Measurements from ENCODE around the gene MMP3. TPM values are rescaled to one million over a fixed set of nuclear protein-coding genes. Genes with fewer than 3 reads are reported as not detected.

The MMP3 gene
- total and polyA plus RNA-seq, 4 donors, result 1.1 to 1.4 TPM; not detected in 2

DNA sequence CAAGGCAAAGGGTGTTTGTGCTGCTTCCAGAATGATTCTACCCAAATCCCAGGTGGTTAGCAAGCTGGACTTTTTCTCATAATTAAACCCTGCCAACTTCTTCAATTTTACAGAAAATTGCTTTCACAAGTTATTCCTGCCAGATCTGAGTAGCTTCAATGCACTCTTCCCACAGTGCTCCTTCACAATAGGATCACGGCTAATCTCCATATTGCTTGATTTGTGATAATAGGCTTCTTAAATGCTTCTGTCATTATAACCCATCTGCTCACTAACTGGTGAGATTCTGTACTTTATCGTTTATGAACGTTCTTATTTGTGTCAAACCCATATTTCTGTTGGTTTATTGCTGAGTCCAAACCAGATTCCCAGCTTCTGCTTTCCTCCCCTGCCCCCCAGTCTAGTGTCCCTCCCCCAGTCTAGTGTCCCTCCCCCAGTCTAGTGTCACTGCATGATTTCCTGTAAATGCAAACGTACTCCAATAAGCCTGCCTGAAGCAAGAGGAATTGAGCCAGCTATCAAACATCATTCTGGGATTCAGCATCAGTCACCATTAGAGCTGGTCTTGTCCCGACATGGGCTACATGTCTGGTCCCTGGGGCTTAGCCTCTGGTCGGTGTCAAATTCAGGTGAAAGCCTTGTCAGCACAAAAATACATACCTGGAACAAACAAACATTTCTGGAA, 14.0 kb downstream of the MMP3 start:
- H3K4me3 ChIP-seq (ENCODE audit: low read length in 2 of 2), result no peak overlapping the region
- no peak overlapping the region for H3K27ac ChIP-seq (ENCODE audit: low read depth in 1 of 2, low read length in 2 of 2)
- DNase-seq, result no peak
- no peaks in the 10 kb centered on the region for H3K36me3 ChIP-seq (ENCODE audit: control insufficient read depth in 1 of 2, insufficient read depth in 2 of 2, low read length in 1 of 2)
- no peaks in the 10 kb centered on the region for H3K9me3 ChIP-seq (ENCODE audit: control insufficient read depth, low read length)
- intact Hi-C loops (cut with DNase I), result no loop called here
- H3K27me3 ChIP-seq (ENCODE audit: control insufficient read depth in 1 of 2, insufficient read depth in 2 of 2, low read length in 1 of 2), result peaks cover 0 to 2% of the 10 kb centered on the region in 2 donors
- H3K4me1 ChIP-seq (ENCODE audit: control insufficient read depth in 1 of 2, insufficient read depth in 2 of 2, low read length in 2 of 2), result no peaks in the 10 kb centered on the region
- WGBS, 2 donors, result 61 to 63% methylated on average over 6 of the region's 6 CpGs
- ATAC-seq (ENCODE audit: low FRiP score), result no peak

DNA sequence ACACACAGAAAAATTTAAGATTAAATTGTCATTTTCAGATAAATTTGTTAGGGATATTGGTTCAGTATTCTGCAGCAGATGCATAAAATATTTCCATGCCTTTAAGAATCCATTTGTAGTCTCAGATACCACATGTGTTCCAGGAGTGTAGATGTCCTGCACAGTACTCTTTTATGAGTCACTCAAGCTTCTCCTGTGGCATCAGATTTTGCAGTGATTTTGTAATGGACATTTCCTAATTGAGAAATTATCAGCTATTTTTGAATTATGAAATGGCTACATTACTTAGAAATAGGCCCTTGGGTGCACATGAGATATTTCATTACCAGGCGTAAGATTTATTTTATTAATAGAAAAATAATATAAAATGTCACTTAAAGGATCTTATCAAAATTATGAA, 18.9 kb downstream of the MMP3 start:
- Histone ChIP-seq H3K4me3 (ENCODE audit: low read length in 2 of 2) (no peak overlapping the region), H3K27me3 (ENCODE audit: control insufficient read depth in 1 of 2, insufficient read depth in 2 of 2, low read length in 1 of 2) (no peaks in the 10 kb centered on the region), H3K27ac (ENCODE audit: low read depth in 1 of 2, low read length in 2 of 2) (no peak overlapping the region), H3K36me3 (ENCODE audit: control insufficient read depth in 1 of 2, insufficient read depth in 2 of 2, low read length in 1 of 2) (no peaks in the 10 kb centered on the region), H3K4me1 (ENCODE audit: control insufficient read depth in 1 of 2, insufficient read depth in 2 of 2, low read length in 2 of 2) (no peaks in the 10 kb centered on the region), H3K9me3 (ENCODE audit: control insufficient read depth, low read length) (no peaks in the 10 kb centered on the region)
- WGBS, 2 donors, result 96 to 98% methylated on average over 1 of the region's 1 CpG
- DNase-seq, result no peak
- no peak for ATAC-seq (ENCODE audit: low FRiP score)
- intact Hi-C loops (cut with DNase I), result no loop called here

DNA sequence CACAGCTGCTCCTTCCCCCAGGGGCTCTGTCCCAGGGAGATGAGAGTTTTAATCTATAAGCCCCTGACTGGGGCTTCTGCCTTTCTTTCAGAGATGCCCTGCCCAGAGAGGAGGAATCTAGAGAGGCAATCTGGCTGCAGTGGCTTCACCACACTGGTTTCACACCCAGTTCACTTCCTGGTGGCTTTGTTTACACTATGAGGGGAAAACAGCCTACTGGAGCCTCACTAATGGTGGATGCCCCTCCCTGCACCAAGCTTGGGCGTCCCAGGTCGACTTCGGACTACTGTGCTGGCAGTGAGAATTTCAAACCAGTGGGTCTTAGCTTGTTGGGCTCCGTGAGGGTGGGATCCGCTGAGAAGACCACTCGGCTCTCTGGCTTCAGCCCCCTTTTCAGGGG, 23.9 kb downstream of the MMP3 start:
- no peaks in the 10 kb centered on the region for H3K4me1 ChIP-seq (ENCODE audit: control insufficient read depth in 1 of 2, insufficient read depth in 2 of 2, low read length in 2 of 2)
- intact Hi-C loops (cut with DNase I), result no loop called here
- ATAC-seq (ENCODE audit: low FRiP score), result no peak

DNA sequence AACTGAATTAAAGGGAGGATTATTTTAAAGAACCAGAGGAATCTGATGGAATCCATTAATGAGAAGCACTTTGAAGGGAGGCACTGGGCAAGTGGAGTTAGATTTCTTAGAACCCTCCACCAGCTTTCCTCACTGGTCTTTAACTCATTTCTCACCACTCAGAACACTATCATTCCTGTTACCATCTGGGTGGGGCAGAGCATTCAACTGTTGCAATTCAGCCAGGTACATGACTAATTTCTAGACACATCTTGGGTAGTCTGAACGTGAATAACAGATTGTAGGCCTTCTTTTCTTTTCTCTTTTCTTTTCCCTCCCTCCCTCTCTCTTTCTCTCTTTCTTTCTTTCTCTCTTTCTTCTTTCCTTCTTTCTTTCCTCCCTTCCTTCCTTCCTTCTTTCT, 29.9 kb downstream of the MMP3 start:
- no peak overlapping the region for H3K27ac ChIP-seq (ENCODE audit: low read depth in 1 of 2, low read length in 2 of 2)
- H3K27me3 ChIP-seq (ENCODE audit: control insufficient read depth in 1 of 2, insufficient read depth in 2 of 2, low read length in 1 of 2), result no peaks in the 10 kb centered on the region
- no peak for ATAC-seq (ENCODE audit: low FRiP score)
- no peak overlapping the region for H3K4me3 ChIP-seq (ENCODE audit: low read length in 2 of 2)
- no peaks in the 10 kb centered on the region for H3K36me3 ChIP-seq (ENCODE audit: control insufficient read depth in 1 of 2, insufficient read depth in 2 of 2, low read length in 1 of 2)
- intact Hi-C loops (cut with DNase I), result no loop called here
- H3K4me1 ChIP-seq (ENCODE audit: control insufficient read depth in 1 of 2, insufficient read depth in 2 of 2, low read length in 2 of 2), result no peaks in the 10 kb centered on the region
- DNase-seq, result no peak
- H3K9me3 ChIP-seq (ENCODE audit: control insufficient read depth, low read length), result no peaks in the 10 kb centered on the region
- 78 to 80% methylated on average over 1 of the region's 1 CpG for WGBS, 2 donors

More for the DNA sequence above, 23.9 kb downstream of the MMP3 start:
- Histone ChIP-seq H3K27me3 (ENCODE audit: control insufficient read depth in 1 of 2, insufficient read depth in 2 of 2, low read length in 1 of 2) (no peaks in the 10 kb centered on the region), H3K9me3 (ENCODE audit: control insufficient read depth, low read length) (no peaks in the 10 kb centered on the region), H3K36me3 (ENCODE audit: control insufficient read depth in 1 of 2, insufficient read depth in 2 of 2, low read length in 1 of 2) (no peaks in the 10 kb centered on the region), H3K27ac (ENCODE audit: low read depth in 1 of 2, low read length in 2 of 2) (no peak overlapping the region), H3K4me3 (ENCODE audit: low read length in 2 of 2) (no peak overlapping the region)
- WGBS, 2 donors, result 71 to 82% methylated on average over 6 of the region's 6 CpGs
- DNase-seq, result no peak

DNA sequence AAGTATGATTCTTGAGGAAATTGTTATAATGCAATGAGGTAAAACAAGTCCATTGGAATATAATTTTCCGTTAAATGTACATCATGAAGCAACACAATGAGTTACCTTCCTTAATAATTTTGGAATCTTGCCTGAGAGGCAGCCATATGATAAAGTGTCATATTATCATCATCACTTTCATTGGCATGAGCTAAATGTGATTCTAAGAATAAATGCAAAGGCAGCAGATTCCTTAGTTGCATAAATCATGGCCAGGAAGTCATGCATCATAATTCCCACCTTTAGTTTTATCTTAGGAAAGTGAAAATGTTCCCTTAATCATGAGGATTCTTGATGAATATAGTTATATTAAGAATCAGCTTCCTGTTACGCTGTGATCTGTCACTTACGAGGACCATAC, 31.2 kb downstream of the MMP3 start:
- Histone ChIP-seq H3K9me3 (ENCODE audit: control insufficient read depth, low read length) (no peaks in the 10 kb centered on the region), H3K36me3 (ENCODE audit: control insufficient read depth in 1 of 2, insufficient read depth in 2 of 2, low read length in 1 of 2) (no peaks in the 10 kb centered on the region), H3K4me1 (ENCODE audit: control insufficient read depth in 1 of 2, insufficient read depth in 2 of 2, low read length in 2 of 2) (no peaks in the 10 kb centered on the region), H3K27ac (ENCODE audit: low read depth in 1 of 2, low read length in 2 of 2) (no peak overlapping the region), H3K27me3 (ENCODE audit: control insufficient read depth in 1 of 2, insufficient read depth in 2 of 2, low read length in 1 of 2) (no peaks in the 10 kb centered on the region), H3K4me3 (ENCODE audit: low read length in 2 of 2) (no peak overlapping the region)
- DNase-seq (no peak), ATAC-seq (ENCODE audit: low FRiP score) (no peak)
- WGBS, 2 donors, result 64 to 66% methylated on average over 3 of the region's 3 CpGs
- intact Hi-C loops (cut with DNase I), result no loop called here

DNA sequence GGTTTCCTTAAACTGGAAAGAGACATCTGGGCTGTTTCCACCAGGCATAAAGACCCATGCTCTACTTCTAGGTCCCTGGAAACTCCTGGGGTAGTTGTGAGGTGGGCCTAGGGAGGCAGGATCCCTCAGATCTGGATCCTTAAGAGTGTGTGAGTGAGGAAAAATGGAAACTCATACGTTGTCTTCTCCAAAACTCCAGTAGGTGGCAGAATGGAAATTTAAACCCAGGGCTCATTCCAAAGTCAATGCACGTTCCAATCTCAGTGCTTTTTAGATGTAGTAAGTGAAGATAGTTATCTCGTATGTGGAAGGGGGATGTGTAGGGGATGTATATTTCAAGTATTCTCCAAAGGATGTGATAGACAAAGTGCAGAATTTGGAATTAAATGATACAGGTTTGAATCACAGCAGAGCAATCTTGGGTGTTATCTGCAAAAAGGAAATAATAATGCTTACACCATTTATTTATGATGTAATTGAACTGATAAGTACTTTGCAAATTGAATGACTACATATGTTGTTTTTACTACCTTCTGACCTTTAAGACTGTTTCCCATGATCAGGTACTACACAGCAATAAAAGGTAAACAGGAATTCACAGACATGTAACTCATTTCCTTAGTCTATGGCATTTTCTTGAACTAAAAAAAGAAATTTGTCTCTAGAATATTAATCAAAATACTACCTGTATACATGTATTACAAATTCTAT, 32.3 kb downstream of the MMP3 start:
- no peak overlapping the region for H3K4me3 ChIP-seq (ENCODE audit: low read length in 2 of 2)
- H3K36me3 ChIP-seq (ENCODE audit: control insufficient read depth in 1 of 2, insufficient read depth in 2 of 2, low read length in 1 of 2), result no peaks in the 10 kb centered on the region
- H3K9me3 ChIP-seq (ENCODE audit: control insufficient read depth, low read length), result no peaks in the 10 kb centered on the region
- no peaks in the 10 kb centered on the region for H3K27me3 ChIP-seq (ENCODE audit: control insufficient read depth in 1 of 2, insufficient read depth in 2 of 2, low read length in 1 of 2)
- no peaks in the 10 kb centered on the region for H3K4me1 ChIP-seq (ENCODE audit: control insufficient read depth in 1 of 2, insufficient read depth in 2 of 2, low read length in 2 of 2)
- 3 to 4% methylated on average over 3 of the region's 3 CpGs for WGBS, 2 donors
- intact Hi-C loops (cut with DNase I), result no loop called here
- ATAC-seq (ENCODE audit: low FRiP score), result no peak
- no peak overlapping the region for H3K27ac ChIP-seq (ENCODE audit: low read depth in 1 of 2, low read length in 2 of 2)
- no peak for DNase-seq

DNA sequence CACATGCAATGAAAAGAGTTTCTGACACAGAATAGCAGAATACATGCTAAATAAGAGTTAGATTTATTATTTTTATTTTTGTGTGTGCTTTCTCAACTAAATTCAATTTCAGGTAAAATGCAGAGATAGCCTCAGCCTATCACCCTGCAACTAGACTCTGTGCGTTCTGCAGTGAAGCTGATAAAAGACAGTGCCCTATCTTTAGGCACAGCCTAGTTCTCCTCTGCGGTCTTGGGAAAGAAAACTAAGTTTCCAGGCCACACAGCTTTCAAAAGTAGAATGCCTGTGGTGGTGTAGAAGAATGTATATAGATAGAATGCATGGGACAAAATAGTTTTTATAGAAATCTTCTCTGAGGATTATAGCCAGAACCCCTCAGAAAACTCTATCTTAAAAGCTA, 33.4 kb downstream of the MMP3 start:
- Histone ChIP-seq H3K27me3 (ENCODE audit: control insufficient read depth in 1 of 2, insufficient read depth in 2 of 2, low read length in 1 of 2) (no peaks in the 10 kb centered on the region), H3K36me3 (ENCODE audit: control insufficient read depth in 1 of 2, insufficient read depth in 2 of 2, low read length in 1 of 2) (no peaks in the 10 kb centered on the region), H3K4me1 (ENCODE audit: control insufficient read depth in 1 of 2, insufficient read depth in 2 of 2, low read length in 2 of 2) (no peaks in the 10 kb centered on the region), H3K27ac (ENCODE audit: low read depth in 1 of 2, low read length in 2 of 2) (no peak overlapping the region), H3K9me3 (ENCODE audit: control insufficient read depth, low read length) (no peaks in the 10 kb centered on the region), H3K4me3 (ENCODE audit: low read length in 2 of 2) (no peak overlapping the region)
- ATAC-seq (ENCODE audit: low FRiP score) (no peak), DNase-seq (no peak)
- intact Hi-C loops (cut with DNase I), result no loop called here
- 67 to 73% methylated on average over 2 of the region's 2 CpGs for WGBS, 2 donors

DNA sequence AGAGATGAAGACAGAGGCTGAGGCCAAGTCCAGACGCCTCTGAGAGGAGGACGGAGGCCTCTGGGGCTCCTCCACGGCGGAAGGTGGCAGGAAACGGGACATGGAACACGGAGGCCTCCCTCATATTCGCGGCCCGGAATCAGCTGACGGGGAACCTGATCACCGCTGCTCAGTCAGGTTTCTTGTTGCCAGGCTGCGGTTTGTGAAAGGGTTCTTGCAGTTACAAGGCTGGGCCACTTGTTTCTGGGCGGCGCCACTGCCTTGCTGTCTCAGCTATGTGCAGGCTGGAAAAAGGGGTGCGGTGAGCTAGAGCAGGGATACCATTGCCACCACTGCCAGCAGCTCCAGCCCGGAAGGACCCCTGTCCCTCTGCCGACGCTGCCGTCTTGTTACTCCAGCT, 35.5 kb downstream of the MMP3 start:
- Histone ChIP-seq H3K36me3 (ENCODE audit: control insufficient read depth in 1 of 2, insufficient read depth in 2 of 2, low read length in 1 of 2) (no peaks in the 10 kb centered on the region), H3K4me1 (ENCODE audit: control insufficient read depth in 1 of 2, insufficient read depth in 2 of 2, low read length in 2 of 2) (no peaks in the 10 kb centered on the region), H3K4me3 (ENCODE audit: low read length in 2 of 2) (no peak overlapping the region), H3K27ac (ENCODE audit: low read depth in 1 of 2, low read length in 2 of 2) (no peak overlapping the region), H3K9me3 (ENCODE audit: control insufficient read depth, low read length) (no peaks in the 10 kb centered on the region), H3K27me3 (ENCODE audit: control insufficient read depth in 1 of 2, insufficient read depth in 2 of 2, low read length in 1 of 2) (no peaks in the 10 kb centered on the region)
- DNase-seq (peak in 1 of 2 donors; percentile 66), ATAC-seq (ENCODE audit: low FRiP score) (no peak)
- intact Hi-C loops (cut with DNase I), result no loop called here
- 44 to 45% methylated on average over 19 of the region's 19 CpGs for WGBS, 2 donors

DNA sequence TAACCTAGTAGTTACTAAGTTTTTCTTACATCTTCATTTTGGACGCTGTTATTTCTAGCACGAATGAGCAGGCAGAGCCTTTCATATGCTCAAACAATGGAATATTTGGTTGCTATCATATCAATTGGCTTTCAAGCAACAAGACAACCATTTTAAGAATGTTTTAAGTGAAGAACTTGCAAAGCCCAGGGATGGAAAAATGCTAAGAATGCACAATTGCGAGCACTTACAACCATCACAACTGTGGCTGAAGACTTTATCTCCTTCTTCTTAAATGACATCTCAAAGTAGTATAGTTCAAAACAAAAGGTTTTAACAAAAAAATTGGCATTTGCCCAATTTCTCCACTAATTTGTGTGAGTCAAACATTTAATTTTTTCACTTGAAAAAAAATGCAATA, 37.1 kb downstream of the MMP3 start:
- Histone ChIP-seq H3K4me3 (ENCODE audit: low read length in 2 of 2) (no peak overlapping the region), H3K27me3 (ENCODE audit: control insufficient read depth in 1 of 2, insufficient read depth in 2 of 2, low read length in 1 of 2) (no peaks in the 10 kb centered on the region), H3K27ac (ENCODE audit: low read depth in 1 of 2, low read length in 2 of 2) (no peak overlapping the region), H3K9me3 (ENCODE audit: control insufficient read depth, low read length) (no peaks in the 10 kb centered on the region), H3K36me3 (ENCODE audit: control insufficient read depth in 1 of 2, insufficient read depth in 2 of 2, low read length in 1 of 2) (no peaks in the 10 kb centered on the region), H3K4me1 (ENCODE audit: control insufficient read depth in 1 of 2, insufficient read depth in 2 of 2, low read length in 2 of 2) (no peaks in the 10 kb centered on the region)
- ATAC-seq (ENCODE audit: low FRiP score) (no peak), DNase-seq (no peak)
- intact Hi-C loops (cut with DNase I), result no loop called here
- 32 to 35% methylated on average over 3 of the region's 3 CpGs for WGBS, 2 donors
